GM12878 (cell line): ENCODE data around the gene CREB3. TPM values are rescaled to one million over a fixed set of nuclear protein-coding genes. Genes with fewer than 3 reads are reported as not detected.

Experiments used
- EGR1 ChIP-seq, 2 experiments: IDR thresholded peaks; 1 replicate in 1 of 2; 2 replicates in 1 of 2; pipeline ENCODE4 v1.6.1; 2011 to 2012; ENCODE audit warnings: low read depth in 2 of 2, low read length in 2 of 2, borderline replicate concordance in 1 of 2, mild to moderate bottlenecking in 1 of 2, moderate library complexity in 1 of 2
- GABPA ChIP-seq: IDR thresholded peaks from 2 replicates; pipeline ENCODE4 v1.6.1; 2014; ENCODE audit warnings: antibody characterized with exemption, low read depth, mild to moderate bottlenecking, inconsistent platforms
- IKZF1 ChIP-seq: fragments of 450-650 bp; conservative IDR thresholded peaks from 2 replicates; pipeline ENCODE4 v1.6.1; 2017; ENCODE audit warnings: antibody characterized with exemption, mild to moderate bottlenecking
- KAT2A ChIP-seq: conservative IDR thresholded peaks from 2 replicates; pipeline ENCODE4 v1.6.1; 2011; ENCODE audit warnings: low read depth, low read length; ENCODE audit not compliant: control insufficient read depth
- LARP7 ChIP-seq: fragments of 450-650 bp; IDR thresholded peaks from 2 replicates; pipeline ENCODE4 v1.6.1; 2017; ENCODE audit warnings: mild to moderate bottlenecking
- MEF2A ChIP-seq: IDR thresholded peaks from 2 replicates; pipeline ENCODE4 v1.6.1; 2011; ENCODE audit warnings: low read depth, mild to moderate bottlenecking, low read length, moderate library complexity; ENCODE audit not compliant: insufficient read depth
- NBN ChIP-seq: fragments of 450-650 bp; IDR thresholded peaks from 2 replicates; pipeline ENCODE4 v1.6.1; 2016
- NFIC ChIP-seq: IDR thresholded peaks from 2 replicates; pipeline ENCODE4 v1.6.1; 2012; ENCODE audit warnings: low read depth, mild to moderate bottlenecking, inconsistent platforms, low read length, moderate library complexity
- PAX5 ChIP-seq: IDR thresholded peaks from 2 replicates; pipeline ENCODE4 v1.6.1; 2011; ENCODE audit warnings: low read depth, low read length, borderline replicate concordance
- RELA ChIP-seq: fragments of 450-650 bp; IDR thresholded peaks from 2 replicates; pipeline ENCODE4 v1.8.0; 2014; ENCODE audit warnings: borderline replicate concordance; ENCODE audit not compliant: partially characterized antibody
- RFX5 ChIP-seq: IDR thresholded peaks from 2 replicates; pipeline ENCODE4 v1.6.1; 2011; ENCODE audit warnings: low read depth, low read length, improper control_type of control experiment
- SIN3A ChIP-seq: IDR thresholded peaks from 2 replicates; pipeline ENCODE4 v1.6.1; 2012; ENCODE audit warnings: low read depth, low read length, improper control_type of control experiment
- SKIL ChIP-seq: fragments of 450-650 bp; IDR thresholded peaks from 2 replicates; pipeline ENCODE4 v1.6.1; 2017; ENCODE audit warnings: mild to moderate bottlenecking, low read depth, inconsistent platforms; ENCODE audit not compliant: poor library complexity, severe bottlenecking
- SMARCA5 ChIP-seq: fragments of 450-650 bp; IDR thresholded peaks from 2 replicates; pipeline ENCODE4 v1.6.1; 2017; ENCODE audit warnings: mild to moderate bottlenecking
- SMC3 ChIP-seq: IDR thresholded peaks from 2 replicates; pipeline ENCODE4 v1.6.1; 2011; ENCODE audit warnings: low read length, improper control_type of control experiment, borderline replicate concordance
- SP1 ChIP-seq: IDR thresholded peaks from one replicate; pipeline ENCODE4 v1.6.1; 2011; ENCODE audit warnings: low read depth, low read length
- SPI1 ChIP-seq: IDR thresholded peaks from 2 replicates; pipeline ENCODE4 v1.6.1; 2011; ENCODE audit warnings: low read depth, mild to moderate bottlenecking, low read length, moderate library complexity, borderline replicate concordance; ENCODE audit not compliant: insufficient read depth
- TAF1 ChIP-seq: IDR thresholded peaks from 2 replicates; pipeline ENCODE4 v1.6.1; 2011; ENCODE audit warnings: mild to moderate bottlenecking, low read depth, low read length, borderline replicate concordance
- TARDBP ChIP-seq: IDR thresholded peaks from 2 replicates; pipeline ENCODE4 v1.6.1; 2016; ENCODE audit warnings: borderline replicate concordance
- TBL1XR1 ChIP-seq: IDR thresholded peaks from 2 replicates; pipeline ENCODE4 v1.6.1; 2012; ENCODE audit warnings: low read depth, low read length, improper control_type of control experiment
- TCF12 ChIP-seq: IDR thresholded peaks from 2 replicates; pipeline ENCODE4 v1.6.1; 2011; ENCODE audit warnings: low read depth, mild to moderate bottlenecking, low read length
- TCF3 ChIP-seq: IDR thresholded peaks from 2 replicates; pipeline ENCODE4 v1.6.1; 2012; ENCODE audit warnings: low read depth, mild to moderate bottlenecking, low read length, borderline replicate concordance; ENCODE audit not compliant: insufficient read depth
- YBX1 ChIP-seq: fragments of 450-650 bp; IDR thresholded peaks from 2 replicates; pipeline ENCODE4 v1.6.1; 2016; ENCODE audit warnings: antibody characterized with exemption
- ZNF217 ChIP-seq: fragments of 450-650 bp; IDR thresholded peaks from 2 replicates; pipeline ENCODE4 v1.6.1; 2017; ENCODE audit warnings: antibody characterized with exemption, mild to moderate bottlenecking
- polyA plus RNA-seq, 11 experiments: library from polyadenylated mRNA; depleted of rRNA in 4 of 11; unstranded in 6 of 11; stranded (reverse) in 5 of 11; fragments of >200 nt; fragmentation: Nextera tagmentation in 4 of 11; fragmentation: Illumina TruSeq in 1 of 11; extraction: Ambion mirVana in 4 of 11; extraction: Trizol in 1 of 11; gene quantifications; 1 replicate in 1 of 11; 2 replicates in 10 of 11; pipeline versions ENCODE4 v1.2.1 to v1.2.3, GENCODE V29; 2011 to 2016; ENCODE audit warnings: inconsistent platforms in 2 of 11, missing spikeins in 2 of 11, low read depth in 1 of 11
- total RNA-seq, 4 experiments: library from RNA; depleted of rRNA in 3 of 4; stranded (reverse); fragments of >200 nt in 3 of 4; fragmentation: Illumina TruSeq in 1 of 4; extraction: Trizol in 1 of 4; gene quantifications; 2 replicates each; pipeline versions ENCODE4 v1.2.1 to v1.2.3, GENCODE V29; 2013 to 2021
- TF ChIP-seq, protein P1 (sequence below): fragments of 450-650 bp; IDR thresholded peaks from 2 replicates; pipeline ENCODE4 v1.6.1; 2017; ENCODE audit warnings: mild to moderate bottlenecking, moderate library complexity

CREB3 gene
- total and polyA plus RNA-seq, 10 of the 15 experiments (the other 5 are each of a cell fraction or from before 2014, with no cell fraction given) = 9.8 to 38.9 (median 19.8) TPM

GRCh38 chr9:35756275-35757225, 24.1 kb downstream of the CREB3 start (continued):
- TF ChIP-seq, protein P1, sequence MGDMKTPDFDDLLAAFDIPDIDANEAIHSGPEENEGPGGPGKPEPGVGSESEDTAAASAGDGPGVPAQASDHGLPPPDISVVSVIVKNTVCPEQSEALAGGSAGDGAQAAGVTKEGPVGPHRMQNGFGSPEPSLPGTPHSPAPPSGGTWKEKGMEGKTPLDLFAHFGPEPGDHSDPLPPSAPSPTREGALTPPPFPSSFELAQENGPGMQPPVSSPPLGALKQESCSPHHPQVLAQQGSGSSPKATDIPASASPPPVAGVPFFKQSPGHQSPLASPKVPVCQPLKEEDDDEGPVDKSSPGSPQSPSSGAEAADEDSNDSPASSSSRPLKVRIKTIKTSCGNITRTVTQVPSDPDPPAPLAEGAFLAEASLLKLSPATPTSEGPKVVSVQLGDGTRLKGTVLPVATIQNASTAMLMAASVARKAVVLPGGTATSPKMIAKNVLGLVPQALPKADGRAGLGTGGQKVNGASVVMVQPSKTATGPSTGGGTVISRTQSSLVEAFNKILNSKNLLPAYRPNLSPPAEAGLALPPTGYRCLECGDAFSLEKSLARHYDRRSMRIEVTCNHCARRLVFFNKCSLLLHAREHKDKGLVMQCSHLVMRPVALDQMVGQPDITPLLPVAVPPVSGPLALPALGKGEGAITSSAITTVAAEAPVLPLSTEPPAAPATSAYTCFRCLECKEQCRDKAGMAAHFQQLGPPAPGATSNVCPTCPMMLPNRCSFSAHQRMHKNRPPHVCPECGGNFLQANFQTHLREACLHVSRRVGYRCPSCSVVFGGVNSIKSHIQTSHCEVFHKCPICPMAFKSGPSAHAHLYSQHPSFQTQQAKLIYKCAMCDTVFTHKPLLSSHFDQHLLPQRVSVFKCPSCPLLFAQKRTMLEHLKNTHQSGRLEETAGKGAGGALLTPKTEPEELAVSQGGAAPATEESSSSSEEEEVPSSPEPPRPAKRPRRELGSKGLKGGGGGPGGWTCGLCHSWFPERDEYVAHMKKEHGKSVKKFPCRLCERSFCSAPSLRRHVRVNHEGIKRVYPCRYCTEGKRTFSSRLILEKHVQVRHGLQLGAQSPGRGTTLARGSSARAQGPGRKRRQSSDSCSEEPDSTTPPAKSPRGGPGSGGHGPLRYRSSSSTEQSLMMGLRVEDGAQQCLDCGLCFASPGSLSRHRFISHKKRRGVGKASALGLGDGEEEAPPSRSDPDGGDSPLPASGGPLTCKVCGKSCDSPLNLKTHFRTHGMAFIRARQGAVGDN = peak; percentile 7; the same call in 1 of the 2 replicates
- no peak for TF ChIP-seq KAT2A
- TF ChIP-seq TCF12 = peak; percentile 90
- TF ChIP-seq SPI1 = peak; percentile 86
- no peak for TF ChIP-seq TARDBP
- TF ChIP-seq EGR1 (IDR thresholded peaks at IDR 0.05; ENCODE audit: borderline replicate concordance in 1 of 2, low read depth in 2 of 2, low read length in 2 of 2) = peak in 1 of 2 experiments; percentile 40; a peak in 1 of 3 replicates
- peak; percentile 73; the same call in 1 of the 2 replicates for TF ChIP-seq TCF3
- 0 out of 2 replicates have a peak, but pooled peaks have one; percentile 55 for TF ChIP-seq TAF1
- TF ChIP-seq NFIC = no peak
- peak; percentile 81 for TF ChIP-seq NBN
- no peak for TF ChIP-seq YBX1
- 0 out of 2 replicates have a peak, but pooled peaks have one; percentile 14 for TF ChIP-seq ZNF217
- 0 out of 2 replicates have a peak, but pooled peaks have one; percentile 24 for TF ChIP-seq GABPA
- TF ChIP-seq TBL1XR1 = no peak
- TF ChIP-seq PAX5 = no peak
- peak; percentile 16 for TF ChIP-seq RELA
- no peak for TF ChIP-seq LARP7
- peak; percentile 85; the same call in 1 of the 2 replicates for TF ChIP-seq SMARCA5
- 0 out of 2 replicates have a peak, but pooled peaks have one; percentile 35 for TF ChIP-seq RFX5
- TF ChIP-seq SMC3 = peak; percentile 29; the same call in 1 of the 2 replicates
- 0 out of 2 replicates have a peak, but pooled peaks have one; percentile 5 for TF ChIP-seq MEF2A
- TF ChIP-seq SP1 = no peak
- no peak for TF ChIP-seq SKIL
- peak; percentile 51; the same call in 1 of the 2 replicates for TF ChIP-seq SIN3A
- peak; percentile 84; the same call in 1 of the 2 replicates for TF ChIP-seq IKZF1
